Loucy (cell line): ENCODE measurements around the gene HDHD3.
A peak's percentile ranks its signal among the peaks of the same experiment; 100 is the strongest.
"Not testable (repeated sequence)": the region's sequence is repeated elsewhere in the genome, so short reads cannot be mapped to it uniquely, and the experiment has no call there.

Experiments used
- H2AFZ ChIP-seq: fragments of 200-600 bp; sonication (generic); 2 replicates; pipeline ENCODE4 v1.6.0; 2016; ENCODE audit warnings: antibody characterized with exemption, mild to moderate bottlenecking, low read length, moderate library complexity
- H3F3A ChIP-seq: fragments of 200-600 bp; 2 replicates; pipeline ENCODE4 v1.6.0; 2016; ENCODE audit warnings: antibody characterized with exemption, low read depth, mild to moderate bottlenecking
- H3K27me3 ChIP-seq: fragments of 200-600 bp; sonication (generic); 2 replicates; pipeline ENCODE4 v1.6.1; 2014; ENCODE audit warnings: low read length, mild to moderate bottlenecking; ENCODE audit not compliant: insufficient read depth, poor library complexity, severe bottlenecking
- H3K36me3 ChIP-seq: fragments of 200-600 bp; sonication (generic); 2 replicates; pipeline ENCODE4 v1.6.1; 2016; ENCODE audit warnings: low read length; ENCODE audit not compliant: insufficient read depth
- H3K4me1 ChIP-seq: fragments of 200-600 bp; sonication (generic); 2 replicates; pipeline ENCODE4 v1.5.1; 2014; ENCODE audit warnings: low read length, mild to moderate bottlenecking; ENCODE audit not compliant: insufficient read depth, poor library complexity, severe bottlenecking
- H3K4me2 ChIP-seq: fragments of 200-600 bp; sonication (generic); 2 replicates; pipeline ENCODE4 v1.6.0; 2014; ENCODE audit warnings: antibody characterized with exemption, low read length, low read depth, mild to moderate bottlenecking; ENCODE audit not compliant: poor library complexity, severe bottlenecking
- H3K4me3 ChIP-seq: fragments of 200-600 bp; sonication (generic); 2 replicates; pipeline ENCODE4 v1.5.1; 2014; ENCODE audit warnings: low read length, mild to moderate bottlenecking, mixed read lengths; ENCODE audit not compliant: poor library complexity, severe bottlenecking
- H3K79me2 ChIP-seq: fragments of 200-600 bp; sonication (generic); 2 replicates; pipeline ENCODE4 v1.6.1; 2014; ENCODE audit warnings: low read length; ENCODE audit not compliant: insufficient read depth
- H3K9ac ChIP-seq: fragments of 200-600 bp; sonication (generic); 2 replicates; pipeline ENCODE4 v1.6.0; 2014; ENCODE audit warnings: mild to moderate bottlenecking, low read depth, low read length, moderate library complexity; ENCODE audit not compliant: poor library complexity, severe bottlenecking
- H3K9me2 ChIP-seq: fragments of 200-600 bp; sonication (generic); replicated peaks from 2 replicates; pipeline ENCODE4 v1.6.1; 2016; ENCODE audit warnings: low read depth, low read length, mixed read lengths
- H3K9me3 ChIP-seq: fragments of 200-600 bp; sonication (generic); 2 replicates; pipeline ENCODE4 v1.6.1; 2014; ENCODE audit warnings: mild to moderate bottlenecking, antibody characterized with exemption, low read length, low read depth; ENCODE audit not compliant: insufficient read depth
- H4K20me1 ChIP-seq: fragments of 200-600 bp; sonication (generic); 2 replicates; pipeline ENCODE4 v1.6.0; 2014; ENCODE audit warnings: antibody characterized with exemption, low read length, mild to moderate bottlenecking; ENCODE audit not compliant: insufficient read depth, poor library complexity, severe bottlenecking
- CTCF ChIP-seq: fragments of 200-600 bp; sonication (generic); conservative IDR thresholded peaks from 2 replicates; pipeline ENCODE4 v1.5.1; 2014; ENCODE audit warnings: mild to moderate bottlenecking, antibody characterized with exemption, low read length
- EZH2phosphoT487 ChIP-seq: fragments of 200-600 bp; IDR thresholded peaks from 2 replicates; pipeline ENCODE4 v1.6.1; 2018; ENCODE audit warnings: antibody characterized with exemption, mild to moderate bottlenecking, moderate library complexity, borderline replicate concordance

The HDHD3 gene

GRCh38 chr9:113380869-113381378 is 4.1 kb upstream of the HDHD3 start:
- Histone ChIP-seq H2AFZ (no peak overlapping the region), H3K4me3 (no peak overlapping the region), H3K4me1 (no peaks in the 10 kb centered on the region), H3K36me3 (no peaks in the 10 kb centered on the region), H3K79me2 (peaks cover 8% of the 10 kb centered on the region), H3K27me3 (no peaks in the 10 kb centered on the region), H3F3A (no peaks in the 10 kb centered on the region), H3K9ac (no peak overlapping the region), H4K20me1 (no peaks in the 10 kb centered on the region), H3K9me2 (no peaks in the 10 kb centered on the region), H3K4me2 (no peak overlapping the region), H3K9me3 (no peaks in the 10 kb centered on the region)
- TF ChIP-seq CTCF (no peak), EZH2phosphoT487 (no peak)

DNA sequence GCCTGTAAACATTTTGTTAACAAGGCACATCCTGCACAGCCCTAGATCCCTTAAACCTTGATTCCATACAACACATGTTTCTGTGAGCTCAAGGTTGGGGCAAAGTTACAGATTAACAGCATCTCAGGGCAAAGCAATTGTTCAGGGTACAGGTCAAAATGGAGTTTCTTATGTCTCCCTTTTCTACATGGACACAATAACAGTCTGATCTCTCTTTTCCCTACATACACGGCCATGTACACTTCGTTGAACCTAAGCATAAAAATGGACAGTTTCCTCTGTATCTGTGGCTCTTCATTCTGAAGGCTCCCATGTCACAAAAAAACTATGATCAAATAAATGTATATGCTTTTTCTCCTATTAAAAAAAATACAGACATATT is 3.0 kb upstream of the HDHD3 start:
- H3K4me2 ChIP-seq, H3K36me3 ChIP-seq, H3K9me3 ChIP-seq, H3K27me3 ChIP-seq, H3F3A ChIP-seq, H3K9ac ChIP-seq, H2AFZ ChIP-seq, H3K4me3 ChIP-seq, H3K4me1 ChIP-seq, H4K20me1 ChIP-seq, H3K9me2 ChIP-seq: not testable (repeated sequence)
- peaks cover 15% of the 10 kb centered on the region for H3K79me2 ChIP-seq

- not testable (repeated sequence) for H2AFZ ChIP-seq, H3F3A ChIP-seq, H3K9me3 ChIP-seq, H3K4me1 ChIP-seq, H3K36me3 ChIP-seq, H3K4me3 ChIP-seq, H3K9ac ChIP-seq, H3K27me3 ChIP-seq, H3K4me2 ChIP-seq, H3K9me2 ChIP-seq, H4K20me1 ChIP-seq
- peaks cover 15% of the 10 kb centered on the region for H3K79me2 ChIP-seq
These were observed 2.5 kb upstream of the HDHD3 start for GRCh38 chr9:113379094-113379828.

DNA sequence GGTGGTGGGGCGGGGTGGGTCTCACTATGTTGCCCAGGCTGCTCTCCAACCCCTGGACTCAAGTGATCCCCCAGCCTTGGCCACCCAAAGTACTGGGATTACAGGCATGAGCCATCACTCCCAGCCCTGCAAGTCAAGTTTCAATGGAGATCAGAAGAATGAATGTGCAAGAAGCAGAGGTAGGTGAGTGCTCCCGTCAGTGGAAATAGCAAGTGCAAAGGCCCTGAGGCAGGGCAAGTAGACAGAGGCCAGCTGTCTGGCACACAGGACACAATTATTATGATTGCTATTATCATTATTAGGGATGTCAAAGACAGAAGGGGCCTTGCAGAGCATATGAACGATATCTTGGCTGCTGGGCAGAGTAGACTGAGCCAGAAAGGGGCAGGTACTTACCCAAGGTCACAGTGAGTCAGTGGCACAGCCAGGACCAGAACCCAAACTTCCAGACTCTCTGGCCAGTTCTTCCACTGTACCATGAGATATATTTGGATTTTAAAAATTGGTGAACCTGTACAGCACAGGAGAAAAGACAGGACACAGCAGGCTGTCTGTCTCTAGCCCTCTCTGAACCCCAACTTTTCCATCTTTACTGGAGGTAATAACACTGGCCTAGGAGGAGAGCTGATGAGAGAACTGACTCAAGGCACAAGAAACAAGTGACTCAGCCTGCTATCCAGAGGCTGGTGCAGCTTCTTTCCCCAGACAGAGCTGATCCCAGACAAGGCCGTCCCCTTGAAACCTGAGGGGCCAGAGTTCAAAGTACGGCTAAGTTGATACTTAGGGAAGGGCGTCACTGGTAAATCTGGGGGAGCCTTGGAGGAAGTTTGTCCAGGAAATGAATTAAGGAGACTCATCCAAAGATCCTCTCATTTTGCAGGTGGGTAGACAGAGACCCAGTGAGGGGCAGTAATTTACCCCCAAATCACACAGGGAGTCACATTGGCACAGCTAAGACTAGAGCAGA is 1.4 kb downstream of the HDHD3 start:
- Histone ChIP-seq H3K4me1 (no peaks in the 10 kb centered on the region), H3K9ac (no peak overlapping the region), H3K9me3 (no peaks in the 10 kb centered on the region), H3K4me2 (peak overlapping the region; percentile 68), H4K20me1 (no peaks in the 10 kb centered on the region), H3K4me3 (peak overlapping the region; percentile 92), H3K36me3 (no peaks in the 10 kb centered on the region), H2AFZ (no peak overlapping the region), H3K9me2 (no peaks in the 10 kb centered on the region), H3K27me3 (no peaks in the 10 kb centered on the region), H3K79me2 (peaks cover 15% of the 10 kb centered on the region), H3F3A (no peaks in the 10 kb centered on the region)
- TF ChIP-seq CTCF (no peak), EZH2phosphoT487 (no peak)
